DND-41 (cell line): Measurements from ENCODE around the gene RS1.

Source experiments
- CTCF ChIP-seq: IDR thresholded peaks from 2 replicates; pipeline ENCODE4 v1.5.1; 2012; ENCODE audit warnings: borderline replicate concordance, low read length, moderate library complexity, mild to moderate bottlenecking; ENCODE audit not compliant: poor library complexity, severe bottlenecking; ENCODE audit errors: extremely low read depth
- EZH2 ChIP-seq: IDR thresholded peaks from 3 replicates; pipeline ENCODE4 v1.6.1; 2012; ENCODE audit warnings: borderline replicate concordance, low read depth, mild to moderate bottlenecking, moderate library complexity, low read length, inconsistent platforms; ENCODE audit not compliant: severe bottlenecking

GRCh38 chrX:18681996-18682395 lies 10.1 kb upstream of the RS1 start:
- no peak for TF ChIP-seq CTCF
- TF ChIP-seq EZH2: no peak
